HCT116 (cell line): ENCODE data around the gene TMEM89. TPM values are rescaled to one million over a fixed set of nuclear protein-coding genes. Genes with fewer than 3 reads are reported as not detected.

Experiments
- ATAC-seq: fragments of 200-7000 bp; cut with Tn5 transposase; 2 replicates; pipeline ENCODE4 v1.9.1; 2020; ENCODE audit warnings: mild to moderate bottlenecking, moderate library complexity
- BruUV-seq: library from RNA; stranded (reverse); fragments of 400-500 nt; replicated peaks from 2 replicates; lab custom pipeline; 2021; lab: Mats Ljungman, UMichigan
- CTCF ChIA-PET: fragments of 300-600 bp; sonication (Branson Sonifier 250); formaldehyde crosslinking; loops from one replicate; lab custom pipeline; 2021; ENCODE audit warnings: antibody characterized with exemption; lab: Charles Lee
- POLR2A ChIA-PET: fragments of 300-600, 350-600 bp; sonication (Branson Sonifier 250); formaldehyde crosslinking; loops from one replicate; lab custom pipeline; 2021; ENCODE audit warnings: antibody characterized with exemption; lab: Charles Lee
- RAD21 ChIA-PET, 2 experiments: fragments of 300-600 bp; sonication (Branson Sonifier 250); formaldehyde crosslinking; loops; one replicate each; lab custom pipeline; 2023; ENCODE audit warnings: low total read pairs in 2 of 2; ENCODE audit not compliant: uncharacterized antibody in 2 of 2, unreplicated experiment in 2 of 2, low non-redundant PET in 1 of 2; lab: Charles Lee
- DNase-seq: peaks from one replicate; pipeline ENCODE4 v3.0.0-alpha.2; 2010; ENCODE audit warnings: low read depth, low spot score
- H2AFZ ChIP-seq: fragments of 200-600 bp; shearing (Covaris generic), sonication (generic); 2 replicates; pipeline ENCODE4 v1.6.1; 2017; ENCODE audit warnings: low read depth, mixed run types, mixed read lengths, antibody characterized with exemption, low read length; ENCODE audit not compliant: poor library complexity, severe bottlenecking
- H3K27ac ChIP-seq: 2 replicates; pipeline ENCODE4 v1.5.1; 2012; ENCODE audit warnings: low read depth, low read length
- H3K27me3 ChIP-seq: fragments of 200-600 bp; sonication (generic); 2 replicates; pipeline ENCODE4 v1.6.1; 2016; ENCODE audit warnings: mixed run types, low read length, mixed read lengths; ENCODE audit not compliant: insufficient read depth
- H3K36me3 ChIP-seq, 2 experiments: fragments of 200-500 bp in 1 of 2; fragments of 200-600 bp in 1 of 2; sonication (Bioruptor generic) in 1 of 2; sonication (generic) in 1 of 2; 2 replicates each; pipeline versions ENCODE4 v1.5.1 to v1.6.1; 2014 to 2016; ENCODE audit warnings: low read length in 2 of 2, inconsistent platforms in 1 of 2, mixed read lengths in 1 of 2, mixed run types in 1 of 2; ENCODE audit not compliant: insufficient read depth in 2 of 2, control insufficient read depth in 1 of 2
- H3K4me1 ChIP-seq, 2 experiments: fragments of 200-600 bp in 1 of 2; sonication (generic) in 1 of 2; 2 replicates each; pipeline versions ENCODE4 v1.5.1 to v1.6.1; 2012 to 2017; ENCODE audit warnings: low read length in 2 of 2, inconsistent platforms in 1 of 2, mild to moderate bottlenecking in 1 of 2, mixed read lengths in 1 of 2, mixed run types in 1 of 2, moderate library complexity in 1 of 2; ENCODE audit not compliant: insufficient read depth in 2 of 2, control insufficient read depth in 1 of 2
- H3K4me2 ChIP-seq: fragments of 200-600 bp; sonication (generic); 2 replicates; pipeline ENCODE4 v1.6.1; 2017; ENCODE audit warnings: mixed run types, low read length, mixed read lengths
- H3K4me3 ChIP-seq, 2 experiments: fragments of 200-600 bp in 1 of 2; sonication (generic) in 1 of 2; replicated peaks in 1 of 2; 2 replicates each; pipeline ENCODE4 v1.5.1; 2011 to 2016; ENCODE audit warnings: low read length in 2 of 2, control low read depth in 1 of 2, low read depth in 1 of 2, mild to moderate bottlenecking in 1 of 2, mixed read lengths in 1 of 2, mixed run types in 1 of 2
- H3K79me2 ChIP-seq: fragments of 200-600 bp; sonication (generic); 2 replicates; pipeline ENCODE4 v1.6.1; 2017; ENCODE audit warnings: mild to moderate bottlenecking, mixed run types, low read length, moderate library complexity, mixed read lengths; ENCODE audit not compliant: insufficient read depth
- H3K9ac ChIP-seq: fragments of 200-600 bp; sonication (generic); 2 replicates; pipeline ENCODE4 v1.6.1; 2016; ENCODE audit warnings: low read length, mixed read lengths
- H3K9me2 ChIP-seq: fragments of 200-600 bp; sonication (generic), shearing (Covaris generic); 2 replicates; pipeline ENCODE4 v1.6.1; 2017; ENCODE audit warnings: mixed run types, mild to moderate bottlenecking, moderate library complexity; ENCODE audit not compliant: insufficient read depth
- H3K9me3 ChIP-seq, 2 experiments: fragments of 200-500 bp in 1 of 2; fragments of 200-600 bp in 1 of 2; sonication (Bioruptor generic) in 1 of 2; sonication (generic) in 1 of 2; 2 replicates each; pipeline ENCODE4 v1.6.1; 2014 to 2017; ENCODE audit warnings: low read length in 2 of 2, mixed read lengths in 2 of 2, inconsistent platforms in 1 of 2, low read depth in 1 of 2, mild to moderate bottlenecking in 1 of 2, mixed run types in 1 of 2, moderate library complexity in 1 of 2; ENCODE audit not compliant: control insufficient read depth in 1 of 2, insufficient read depth in 1 of 2
- H4K20me1 ChIP-seq: fragments of 200-600 bp; sonication (generic), shearing (Covaris generic); 2 replicates; pipeline ENCODE4 v1.6.1; 2017; ENCODE audit warnings: mixed run types, mild to moderate bottlenecking, moderate library complexity; ENCODE audit not compliant: insufficient read depth
- CBX3 ChIP-seq: IDR thresholded peaks from 2 replicates; pipeline ENCODE4 v1.6.1; 2012; ENCODE audit warnings: low read depth
- CTCF ChIP-seq, 3 experiments: fragments of 200-600 bp in 1 of 3; sonication (generic) in 1 of 3; IDR thresholded peaks in 2 of 3; conservative IDR thresholded peaks in 1 of 3; 2 replicates each; pipeline ENCODE4 v1.5.1; 2012 to 2017; ENCODE audit warnings: low read depth in 2 of 3, low read length in 2 of 3, antibody characterized with exemption in 1 of 3, borderline replicate concordance in 1 of 3, control low read depth in 1 of 3, mild to moderate bottlenecking in 1 of 3, mixed read lengths in 1 of 3, mixed run types in 1 of 3, moderate library complexity in 1 of 3; ENCODE audit not compliant: insufficient read depth in 1 of 3
- EGR1 ChIP-seq: IDR thresholded peaks from 2 replicates; pipeline ENCODE4 v1.6.1; 2012; ENCODE audit warnings: low read depth
- ELF1 ChIP-seq: IDR thresholded peaks from 2 replicates; pipeline ENCODE4 v1.6.1; 2012; ENCODE audit warnings: low read depth, borderline replicate concordance
- FOSL1 ChIP-seq: IDR thresholded peaks from 2 replicates; pipeline ENCODE4 v1.6.1; 2012; ENCODE audit warnings: low read depth
- POLR2AphosphoS5 ChIP-seq: IDR thresholded peaks from 2 replicates; pipeline ENCODE4 v1.6.1; 2011; ENCODE audit warnings: mild to moderate bottlenecking, low read depth, low read length, moderate library complexity
- intact Hi-C: fragments of 100-400 bp; cut with micrococcal nuclease; formaldehyde crosslinking; loops from 2 replicates; pipeline ENCODE4 v1.10.0; 2022
- total RNA-seq: library from RNA; stranded (reverse); gene quantifications from one replicate; pipeline ENCODE4 v1.2.1, GENCODE V29; 2021; ENCODE audit not compliant: unreplicated experiment

The TMEM89 gene
- total RNA-seq, 1 experiment from 2014 or later, result 0.49 TPM

GRCh38 chr3:48596157-48596556 lies 25.4 kb downstream of the TMEM89 start (continued):
- no peak for TF ChIP-seq CBX3
- no peak for TF ChIP-seq CTCF (IDR thresholded peaks at IDR 0.05 in 2 of 3, conservative IDR thresholded peaks at IDR 0.05 in 1 of 3; ENCODE audit: borderline replicate concordance in 1 of 3, insufficient read depth in 1 of 3, low read depth in 2 of 3, low read length in 2 of 3)
- no peak for TF ChIP-seq EGR1

- Histone ChIP-seq H3K79me2 (no peaks in the 10 kb centered on the region), H3K4me2 (peak overlapping the region; percentile 65), H3K9me2 (no peaks in the 10 kb centered on the region)
- POLR2A ChIA-PET, result no interaction called here
- BruUV-seq, result no TSS peak
- intact Hi-C loops, result no loop called here
- no peak for TF ChIP-seq ELF1
- TF ChIP-seq FOSL1, result peak; percentile 14; the same call in 1 of the 2 replicates
- 0 out of 2 replicates have a peak, but pooled peaks have one; percentile 23 for TF ChIP-seq POLR2AphosphoS5
- TF ChIP-seq, all 23 proteins: peak for 2
- Histone ChIP-seq H2AFZ (no peak overlapping the region), H3K4me3 (no peak overlapping the region; a peak in 1 of 4 replicates), H3K9me3 (no peaks in the 10 kb centered on the region), H3K9ac (no peak overlapping the region), H3K36me3 (peaks cover 5 to 28% of the 10 kb centered on the region in 2 experiments), H3K27me3 (no peaks in the 10 kb centered on the region), H3K4me1 (peaks cover 11 to 21% of the 10 kb centered on the region in 2 experiments), H4K20me1 (no peaks in the 10 kb centered on the region), H3K27ac (peak overlapping the region; percentile 31)
- RAD21 ChIA-PET, result no interaction called here
- peak; percentile 64 for ATAC-seq
- DNase-seq, result no peak
- CTCF ChIA-PET, result no interaction called here
Measured at GRCh38 chr3:48595526-48596121, 25.9 kb downstream of the TMEM89 start.
